GM19238 (cell line): ENCODE results near the gene MOCOS.
"Not testable (repeated sequence)": the region's sequence is repeated elsewhere in the genome, so short reads cannot be mapped to it uniquely, and the experiment has no call there.

Source experiments
- DNase-seq: peaks from one replicate; pipeline ENCODE4 v3.0.0; 2011; ENCODE audit warnings: low spot score; ENCODE audit not compliant: insufficient read length

MOCOS gene, protein sequence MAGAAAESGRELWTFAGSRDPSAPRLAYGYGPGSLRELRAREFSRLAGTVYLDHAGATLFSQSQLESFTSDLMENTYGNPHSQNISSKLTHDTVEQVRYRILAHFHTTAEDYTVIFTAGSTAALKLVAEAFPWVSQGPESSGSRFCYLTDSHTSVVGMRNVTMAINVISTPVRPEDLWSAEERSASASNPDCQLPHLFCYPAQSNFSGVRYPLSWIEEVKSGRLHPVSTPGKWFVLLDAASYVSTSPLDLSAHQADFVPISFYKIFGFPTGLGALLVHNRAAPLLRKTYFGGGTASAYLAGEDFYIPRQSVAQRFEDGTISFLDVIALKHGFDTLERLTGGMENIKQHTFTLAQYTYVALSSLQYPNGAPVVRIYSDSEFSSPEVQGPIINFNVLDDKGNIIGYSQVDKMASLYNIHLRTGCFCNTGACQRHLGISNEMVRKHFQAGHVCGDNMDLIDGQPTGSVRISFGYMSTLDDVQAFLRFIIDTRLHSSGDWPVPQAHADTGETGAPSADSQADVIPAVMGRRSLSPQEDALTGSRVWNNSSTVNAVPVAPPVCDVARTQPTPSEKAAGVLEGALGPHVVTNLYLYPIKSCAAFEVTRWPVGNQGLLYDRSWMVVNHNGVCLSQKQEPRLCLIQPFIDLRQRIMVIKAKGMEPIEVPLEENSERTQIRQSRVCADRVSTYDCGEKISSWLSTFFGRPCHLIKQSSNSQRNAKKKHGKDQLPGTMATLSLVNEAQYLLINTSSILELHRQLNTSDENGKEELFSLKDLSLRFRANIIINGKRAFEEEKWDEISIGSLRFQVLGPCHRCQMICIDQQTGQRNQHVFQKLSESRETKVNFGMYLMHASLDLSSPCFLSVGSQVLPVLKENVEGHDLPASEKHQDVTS

DNA sequence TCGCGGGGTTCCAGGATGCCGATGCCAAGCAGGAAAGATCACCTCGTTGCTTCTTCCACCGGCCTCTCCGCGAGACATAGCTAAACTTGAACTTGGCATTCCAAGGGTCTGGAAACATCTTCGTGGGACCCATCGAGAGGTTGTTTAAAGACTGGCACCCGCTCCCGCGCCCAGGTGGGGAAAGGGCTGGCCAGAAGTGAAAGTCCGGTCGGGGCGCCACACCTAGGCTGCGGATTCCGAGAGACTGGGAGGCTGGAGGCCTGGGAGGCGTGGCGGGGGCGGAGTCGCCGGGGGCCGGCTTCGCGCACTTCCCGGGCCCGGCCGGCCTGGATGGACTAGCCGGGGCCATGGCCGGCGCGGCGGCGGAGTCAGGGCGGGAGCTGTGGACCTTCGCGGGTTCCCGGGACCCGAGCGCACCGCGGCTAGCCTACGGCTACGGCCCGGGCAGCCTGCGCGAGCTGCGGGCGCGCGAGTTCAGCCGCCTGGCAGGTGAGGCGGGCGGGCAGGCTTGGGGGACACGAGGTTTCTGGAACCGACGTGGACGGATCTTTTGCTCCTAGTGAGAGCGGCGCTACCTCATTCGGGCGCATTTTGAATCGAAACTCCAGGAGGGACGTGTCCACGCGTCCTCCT, at the start of gene MOCOS:
Gene MOCOS (plus strand): TSS at position 305 of the 633 bp plus-strand sequence. CDS start 43 bp downstream, at position 348.
- peak; percentile 75 for DNase-seq

DNA sequence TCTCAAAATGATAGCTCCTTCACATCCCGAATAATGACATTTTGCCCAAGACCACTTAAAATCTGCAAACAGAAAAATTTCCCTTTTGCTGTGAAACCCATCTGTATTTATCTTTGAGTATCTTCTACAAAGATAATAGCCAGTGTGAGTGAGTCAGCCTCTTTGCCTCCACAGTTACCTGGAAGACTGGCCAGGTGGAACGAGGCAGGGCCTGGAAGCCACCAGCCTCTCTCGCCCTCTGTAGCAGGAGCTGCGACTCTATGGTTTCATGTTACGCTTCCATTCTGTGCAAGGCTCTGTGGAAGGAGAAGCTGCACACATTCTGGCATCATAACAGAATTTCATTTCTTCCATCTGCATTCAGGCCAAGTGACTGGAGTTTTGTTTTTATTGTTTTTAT, 48.1 kb upstream of the MOCOS start:
- DNase-seq, result no peak

DNA sequence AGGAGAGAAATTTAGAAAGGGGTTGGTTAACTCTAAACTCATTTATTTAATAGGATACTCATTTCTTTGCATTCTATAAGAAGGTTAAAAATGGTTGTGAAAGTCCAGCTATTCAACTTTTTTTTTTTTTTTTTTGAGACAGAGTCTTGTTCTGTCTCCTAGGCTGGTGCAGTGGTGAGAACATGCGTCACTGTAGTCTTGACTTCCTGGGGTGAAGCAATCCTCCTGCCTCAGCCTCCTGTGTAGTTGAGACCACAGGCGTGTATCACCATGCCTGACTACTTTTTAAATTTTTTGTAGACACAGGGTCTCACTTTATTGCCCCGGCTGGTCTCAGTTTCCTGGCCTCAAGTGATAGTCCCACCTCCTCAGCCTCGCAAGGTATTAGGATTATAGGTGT, 45.7 kb upstream of the MOCOS start:
- DNase-seq, result no peak

DNA sequence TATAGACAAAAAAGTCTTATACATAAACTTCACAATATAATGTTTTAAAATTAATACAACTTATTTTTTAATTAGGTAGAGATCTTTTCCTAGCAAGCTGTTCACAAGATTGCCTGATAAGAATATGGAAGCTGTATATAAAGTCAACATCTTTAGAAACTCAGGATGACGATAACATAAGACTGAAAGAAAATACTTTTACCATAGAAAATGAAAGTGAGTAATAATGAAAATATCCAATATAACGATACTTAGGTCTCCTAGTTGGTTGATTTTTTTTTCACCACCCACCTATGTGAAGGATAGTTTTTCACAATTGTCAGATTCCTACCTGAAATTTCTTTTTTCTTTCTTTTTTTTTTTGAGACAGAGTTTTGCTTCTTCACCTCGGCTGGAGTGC, 44.5 kb upstream of the MOCOS start:
- no peak for DNase-seq

DNA sequence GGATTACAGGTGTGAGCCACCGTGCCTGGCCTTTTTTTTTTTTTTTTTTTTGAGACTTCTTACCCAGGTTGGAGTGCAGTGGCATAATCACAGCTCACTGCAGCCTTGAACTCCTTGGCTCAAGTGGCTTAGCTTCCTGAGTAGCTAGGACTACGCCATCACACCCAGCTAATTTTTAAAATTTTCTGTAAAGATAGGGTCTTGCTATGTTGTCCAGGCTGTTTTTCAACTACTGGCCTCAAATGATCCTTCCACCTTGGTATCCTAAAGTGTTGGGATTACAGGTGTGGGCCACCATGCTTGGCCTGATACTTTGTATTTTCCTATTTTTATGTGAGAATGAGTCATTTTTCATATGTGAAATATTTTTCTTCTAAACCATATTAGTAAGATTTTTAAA, 43.9 kb upstream of the MOCOS start:
- DNase-seq, result no peak

DNA sequence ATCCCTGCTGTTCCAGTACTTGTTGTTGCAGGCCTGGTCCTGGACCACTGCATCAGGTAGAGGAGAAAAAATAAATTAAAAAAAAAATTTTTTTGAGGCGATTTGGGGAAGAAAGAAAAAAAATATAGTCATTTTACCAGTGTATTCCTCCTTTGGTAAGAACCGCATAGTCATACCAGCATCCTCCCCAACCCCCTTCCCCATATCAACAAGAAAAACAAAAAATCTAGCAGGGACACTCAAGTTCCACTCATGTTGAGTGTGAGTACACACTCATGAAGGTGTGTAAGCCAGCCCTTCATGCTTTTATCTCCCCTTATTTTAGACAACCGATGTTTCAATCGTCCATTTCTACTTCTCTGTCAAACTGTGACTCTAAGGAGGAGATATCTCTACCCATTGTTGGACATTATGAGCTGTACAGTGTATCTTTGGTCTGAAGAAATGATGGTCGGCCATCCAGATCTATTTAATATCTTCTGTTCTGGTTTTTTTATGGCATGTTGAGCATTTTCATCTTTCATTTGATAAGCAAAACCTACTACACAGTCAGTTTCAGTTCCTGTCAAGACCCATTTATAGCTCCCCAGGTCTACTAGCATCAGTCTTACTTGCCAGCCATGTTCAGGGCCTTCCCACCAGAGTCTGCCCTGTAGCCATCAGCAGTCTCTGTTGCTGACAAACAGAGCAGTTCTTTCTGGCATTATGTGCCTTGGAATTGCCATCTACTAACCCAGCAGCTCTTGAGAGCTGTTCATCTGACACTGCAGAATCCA, 37.6 kb upstream of the MOCOS start:
- peak; percentile 14 for DNase-seq

DNA sequence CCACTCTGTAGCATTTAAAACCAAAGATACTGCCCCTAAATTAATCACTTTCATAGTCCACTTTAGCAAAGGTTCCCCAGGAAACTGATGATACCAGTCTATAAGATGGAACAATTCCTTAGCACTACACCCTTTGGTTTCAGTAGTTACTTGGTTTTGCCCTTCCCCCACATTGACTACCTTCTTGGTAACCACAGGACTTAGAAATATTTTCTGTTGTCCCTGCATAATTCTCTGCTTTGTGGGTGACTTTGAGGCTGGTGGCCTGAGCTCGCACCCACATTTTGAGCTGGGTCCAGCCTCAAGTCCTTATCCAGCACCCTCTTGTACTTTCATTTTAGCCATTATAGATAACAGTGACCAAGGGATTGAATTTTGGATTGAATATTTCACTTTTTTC, 34.5 kb upstream of the MOCOS start:
- DNase-seq, result no peak

DNA sequence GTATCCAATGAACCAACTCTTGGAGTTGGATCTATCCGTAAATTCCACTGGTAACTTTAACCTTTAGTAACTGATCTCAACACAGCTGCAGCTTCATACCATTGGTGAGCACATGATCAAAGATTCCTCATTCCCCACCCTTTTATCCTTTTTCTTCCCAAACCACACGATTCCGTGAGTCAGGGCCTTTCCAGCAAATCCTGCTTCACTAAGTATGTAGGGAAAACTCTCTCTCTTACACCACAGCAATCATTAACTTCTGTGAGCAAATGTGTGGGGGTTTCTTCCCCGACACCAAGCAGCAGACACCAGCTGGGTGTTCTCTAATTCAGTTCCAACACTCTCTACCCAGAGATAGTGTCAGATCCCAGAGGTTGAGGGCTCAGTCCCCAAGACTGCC, 34.1 kb upstream of the MOCOS start:
- no peak for DNase-seq

DNA sequence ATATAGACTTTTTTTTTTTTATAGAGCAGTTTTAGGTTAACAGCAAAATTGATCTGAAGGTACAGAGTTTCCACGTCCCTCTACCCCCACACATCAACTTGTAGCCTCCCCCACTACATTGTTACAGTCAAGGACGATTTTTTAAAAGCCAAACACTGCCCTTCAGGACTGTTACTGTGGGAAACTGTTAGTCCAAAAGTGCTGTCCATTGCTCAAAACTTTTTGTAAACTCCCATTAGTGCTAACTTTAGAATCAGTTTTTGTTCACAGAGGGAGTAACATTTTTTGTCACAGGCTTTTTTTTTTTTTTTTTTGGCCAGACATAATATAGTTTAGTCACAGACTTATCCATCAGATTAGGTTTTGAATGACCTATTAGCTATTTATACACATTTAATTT, 33.5 kb upstream of the MOCOS start:
- no peak for DNase-seq

DNA sequence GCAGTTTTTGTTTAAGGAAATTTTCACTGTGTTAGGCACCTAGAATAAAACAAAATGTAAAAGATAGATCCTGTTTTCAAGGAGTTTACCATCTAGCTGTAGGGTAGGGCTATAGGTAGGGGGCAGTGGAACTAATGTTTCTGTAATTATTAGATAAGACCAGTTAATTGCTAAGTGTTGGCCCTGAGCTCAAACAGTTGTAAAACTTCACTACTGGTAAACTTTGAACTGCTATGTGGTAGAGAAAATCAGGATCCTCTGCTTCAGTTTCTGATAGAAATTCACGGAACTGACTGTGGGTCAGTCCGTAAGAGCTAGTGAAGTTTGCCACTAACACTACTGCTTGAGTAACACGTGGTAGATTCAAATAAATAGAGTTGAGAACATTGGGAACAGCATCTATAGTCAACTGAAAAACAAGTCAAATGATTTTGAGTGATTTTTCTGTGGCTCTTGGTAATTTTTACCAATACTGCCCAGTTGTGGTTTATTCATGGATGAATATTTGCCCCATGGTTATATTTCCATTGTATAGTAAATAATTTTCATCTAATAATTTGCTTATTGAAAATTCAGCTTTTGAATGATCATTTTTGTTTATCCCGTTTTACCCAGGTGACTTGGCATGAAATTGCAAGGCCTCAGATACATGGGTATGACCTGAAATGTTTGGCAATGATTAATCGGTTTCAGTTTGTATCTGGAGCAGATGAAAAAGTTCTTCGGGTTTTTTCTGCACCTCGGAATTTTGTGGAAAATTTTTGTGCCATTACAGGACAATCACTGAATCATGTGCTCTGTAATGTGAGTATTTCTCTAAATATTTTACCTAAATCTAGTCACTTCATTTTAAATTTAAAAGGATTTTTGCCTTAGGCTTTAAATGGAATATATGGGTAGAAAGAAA, 31.2 kb upstream of the MOCOS start:
- no peak for DNase-seq

DNA sequence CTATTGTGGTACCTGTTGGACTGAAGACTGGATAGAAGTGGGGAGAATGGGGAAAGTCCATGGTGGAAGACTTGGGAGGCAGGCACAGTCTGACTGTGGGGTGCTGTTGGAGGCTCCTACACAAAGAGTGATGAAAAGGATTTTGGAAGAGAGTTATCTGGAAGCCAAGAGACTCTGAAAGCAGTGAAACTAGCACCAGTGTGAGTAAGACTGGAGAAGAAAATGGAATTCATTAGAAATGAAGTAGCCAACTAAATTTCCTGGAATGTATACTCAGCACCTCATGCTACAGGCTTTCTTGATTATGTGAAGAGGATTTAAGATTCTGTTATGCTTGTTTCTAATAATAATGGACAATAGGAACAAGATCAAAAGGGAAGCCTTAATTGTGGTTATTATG, 29.9 kb upstream of the MOCOS start:
- DNase-seq, result no peak

DNA sequence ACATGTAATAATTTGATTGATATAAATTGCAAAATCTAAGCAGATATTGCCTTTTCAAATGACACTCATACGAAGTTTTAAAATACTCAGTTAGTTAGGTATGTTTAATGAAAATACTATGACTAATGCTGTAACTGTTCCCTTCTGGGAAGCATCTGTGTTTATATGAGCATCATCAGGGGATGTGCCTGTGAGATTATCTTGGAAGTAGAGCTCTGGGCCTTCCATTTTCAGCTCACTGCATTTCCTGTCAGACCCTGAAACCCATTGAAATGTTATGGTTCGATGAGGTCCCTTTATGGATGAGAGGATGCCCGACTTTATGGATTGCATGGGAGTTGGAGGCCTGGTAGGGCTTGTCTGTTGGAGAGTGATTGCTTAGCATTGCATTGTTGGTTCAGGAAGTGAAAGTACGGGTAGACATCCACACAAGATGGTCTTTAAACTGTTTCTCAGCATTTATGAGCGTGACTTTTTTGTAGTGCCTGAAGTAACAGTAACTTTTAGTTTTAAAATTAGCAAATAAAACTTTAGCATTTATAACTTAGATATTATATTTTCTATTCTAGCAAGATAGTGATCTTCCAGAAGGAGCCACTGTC, 28.9 kb upstream of the MOCOS start:
- DNase-seq, result no peak

DNA sequence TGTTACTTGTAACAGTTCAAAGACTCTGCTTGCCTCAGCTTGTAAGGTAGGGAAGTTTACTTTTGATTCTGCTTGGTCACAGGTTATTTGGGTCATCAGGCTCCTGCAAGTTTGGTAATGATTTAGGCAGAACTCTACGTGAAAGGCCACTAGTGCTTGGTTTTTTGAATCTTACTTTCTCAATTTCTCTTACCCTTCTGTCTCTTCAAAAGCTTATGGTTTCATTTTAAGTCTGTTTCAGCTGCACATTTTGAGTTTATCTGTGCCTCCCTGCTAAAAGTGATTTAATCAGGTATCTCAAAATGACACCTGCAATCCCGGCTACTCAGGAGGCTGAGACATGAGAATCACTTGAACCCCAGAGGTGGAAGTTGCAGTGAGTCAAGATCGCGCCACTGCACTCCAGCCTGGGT, 26.3 kb upstream of the MOCOS start:
- DNase-seq, result no peak

DNA sequence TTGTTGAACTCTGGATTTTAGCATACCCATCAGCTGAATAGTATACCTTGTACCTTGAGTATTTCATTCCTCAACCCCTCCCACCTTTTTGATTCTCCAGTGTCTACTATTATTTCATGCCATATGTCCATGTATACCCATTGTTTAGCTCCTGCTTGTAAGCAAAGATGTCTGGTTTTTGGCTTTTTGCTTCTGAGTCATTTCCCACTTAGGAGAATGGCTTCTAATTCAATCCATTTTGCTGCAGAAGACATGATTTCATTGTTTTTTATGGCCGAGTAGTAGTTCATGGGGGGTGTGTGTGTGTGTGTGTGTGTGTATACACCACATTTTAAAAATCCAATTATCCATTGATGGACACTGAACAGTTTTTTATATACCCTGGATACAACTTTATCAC, 24.3 kb upstream of the MOCOS start:
- no peak for DNase-seq

DNA sequence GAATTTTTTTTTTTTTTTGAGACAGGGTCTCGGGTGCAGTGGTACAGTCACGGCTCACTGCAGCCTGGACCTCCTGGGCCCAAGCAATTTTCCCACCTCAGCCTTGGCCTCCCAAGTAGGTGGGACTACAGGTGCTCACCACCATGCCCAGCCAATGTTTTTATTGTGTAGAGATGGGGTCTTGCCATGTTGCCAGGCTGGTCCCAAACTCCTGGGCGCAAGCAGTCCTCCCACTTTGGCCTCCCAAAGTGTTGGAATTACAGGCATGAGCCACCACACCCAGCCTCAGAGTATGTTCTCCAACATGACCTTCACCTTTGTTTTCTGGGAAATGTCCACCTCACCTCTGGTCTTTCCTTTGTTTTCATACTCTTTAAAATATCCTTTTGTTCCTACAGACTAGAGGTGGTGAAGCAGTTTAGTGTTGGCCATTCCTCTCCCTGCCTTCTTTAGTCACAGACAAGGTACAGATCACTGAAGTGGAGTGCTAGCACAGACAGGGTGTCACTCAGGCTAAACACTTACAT, 19.5 kb upstream of the MOCOS start:
- DNase-seq, result no peak

DNA sequence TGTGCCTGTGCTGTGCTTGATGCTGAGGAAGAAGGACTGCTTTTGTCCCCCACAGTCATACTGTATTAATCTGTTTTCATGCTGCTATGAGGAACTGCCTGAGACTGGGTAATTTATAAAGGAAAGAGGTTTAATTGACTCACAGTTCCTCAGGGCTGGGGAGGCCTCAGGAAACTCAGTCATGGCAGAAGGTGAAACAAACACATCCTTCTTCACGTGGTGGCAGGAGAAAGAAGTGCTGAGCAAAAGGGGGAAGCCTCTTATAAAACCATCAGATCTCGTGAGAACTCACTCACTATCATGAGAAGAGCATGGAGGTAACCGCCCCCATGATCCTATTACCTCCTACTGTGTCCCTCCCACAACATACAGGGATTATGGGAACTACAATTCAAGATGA, 19.0 kb upstream of the MOCOS start:
- not testable (repeated sequence) for DNase-seq

DNA sequence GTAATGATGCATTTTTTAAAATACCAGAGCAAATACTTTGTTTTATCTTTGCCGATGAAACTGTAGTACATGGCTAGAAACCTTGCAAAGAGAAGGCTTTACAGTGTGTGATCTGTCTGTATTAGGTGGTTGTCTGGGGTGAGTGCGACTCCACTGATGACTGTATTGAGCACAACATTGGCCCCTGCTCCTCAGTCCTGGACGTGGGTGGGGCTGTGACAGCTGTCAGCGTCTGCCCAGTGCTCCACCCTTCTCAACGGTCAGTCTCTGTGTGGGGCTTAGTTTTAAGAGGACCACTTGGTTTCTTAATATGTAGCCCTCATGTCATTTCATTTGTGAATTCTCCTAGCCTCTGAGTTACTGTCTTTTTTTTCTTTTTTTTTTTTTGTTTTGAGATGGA, 17.4 kb upstream of the MOCOS start:
- no peak for DNase-seq

DNA sequence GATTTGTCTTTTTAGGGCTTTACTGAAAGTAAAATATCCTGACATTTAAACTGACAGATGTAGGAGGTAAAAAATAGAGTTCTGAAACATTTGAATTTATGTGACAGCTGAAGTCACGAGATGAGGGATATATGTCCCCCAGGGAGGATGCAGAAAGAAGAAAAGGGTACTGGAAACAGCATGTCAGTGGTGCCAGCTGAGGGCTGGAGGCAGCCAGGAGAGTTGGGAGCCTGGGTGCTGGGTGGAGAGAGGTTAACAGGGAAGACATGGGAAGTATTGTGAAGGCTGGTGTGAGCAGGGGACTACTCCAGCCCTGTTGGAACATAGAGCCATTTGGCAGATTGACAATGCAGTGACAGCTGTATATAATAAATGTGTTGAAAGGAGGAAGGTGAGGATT, 11.8 kb upstream of the MOCOS start:
- DNase-seq, result no peak

DNA sequence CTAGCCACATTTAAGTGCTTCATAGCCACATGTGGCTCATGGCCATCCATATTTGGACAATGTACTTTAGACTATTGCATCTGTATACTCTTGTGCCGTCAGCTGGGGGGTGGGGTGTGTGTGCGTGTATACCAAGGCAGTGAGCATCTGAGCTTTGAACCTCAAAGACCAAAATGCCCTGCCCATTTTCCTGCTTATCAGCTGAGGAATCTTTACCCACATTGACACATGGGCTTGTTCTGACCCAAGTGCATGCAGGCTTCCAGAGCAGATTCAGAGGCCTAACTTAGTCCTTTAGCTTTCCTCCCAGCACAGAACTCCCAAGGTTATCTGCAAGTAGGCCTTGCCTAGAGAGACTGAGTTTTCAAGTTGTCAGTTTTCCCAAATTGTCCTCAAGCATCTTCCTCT, 11.1 kb upstream of the MOCOS start:
- no peak for DNase-seq

DNA sequence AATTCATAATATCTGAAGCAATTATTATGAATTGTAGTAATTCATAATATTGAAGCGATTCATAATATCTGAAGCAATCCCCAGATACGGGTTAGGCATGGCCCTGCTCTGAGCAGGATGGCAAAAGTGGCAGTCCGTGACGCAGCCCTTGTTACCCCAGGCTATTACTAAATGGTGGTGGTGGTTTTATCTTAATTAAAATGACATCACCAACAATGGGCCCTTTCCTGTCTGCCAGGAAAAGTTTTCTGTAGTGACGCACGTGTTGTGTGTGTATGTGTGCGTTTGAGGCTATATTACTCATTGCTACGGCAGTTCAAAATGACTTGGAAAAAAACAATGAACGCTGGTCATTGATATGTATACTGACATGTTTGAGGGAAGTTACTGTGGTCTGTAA, 10.6 kb upstream of the MOCOS start:
- DNase-seq, result no peak
